Activated T-cell treated with anti-CD3 and anti-CD28 coated beads, Interleukin-2, amount 50 U/mL, for 1 hour (primary cell): ENCODE data around the gene GIPC2.
"Not testable (repeated sequence)": the region's sequence is repeated elsewhere in the genome, so short reads cannot be mapped to it uniquely, and the experiment has no call there.

Source experiments
- DNase-seq: peaks from one replicate; pipeline ENCODE4 v3.0.0-alpha.2; 2020

Gene GIPC2

GRCh38 chr1:78038071-78038470, 7.7 kb upstream of the GIPC2 start:
- DNase-seq: no peak

DNA sequence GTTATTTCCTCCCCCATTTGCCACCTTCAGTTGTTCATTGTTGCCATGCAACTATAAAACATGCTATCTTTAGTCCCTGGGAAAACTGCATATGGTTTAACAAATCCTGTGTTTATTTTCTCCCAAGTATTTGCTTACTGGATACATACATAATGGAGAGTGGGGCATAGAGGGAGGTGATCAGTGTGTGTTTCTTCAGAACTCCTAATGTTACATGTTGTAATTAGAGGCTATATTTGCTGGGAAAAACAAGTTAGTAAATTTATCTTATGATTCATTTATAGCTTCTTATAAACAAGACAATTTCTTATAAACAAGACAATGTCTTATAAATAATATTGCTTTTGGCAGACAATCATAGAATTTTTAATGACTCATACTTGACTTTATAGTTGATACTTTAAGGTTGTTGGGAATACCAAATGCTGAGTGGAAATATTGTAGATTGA, 7.3 kb upstream of the GIPC2 start:
- DNase-seq: no peak

DNA sequence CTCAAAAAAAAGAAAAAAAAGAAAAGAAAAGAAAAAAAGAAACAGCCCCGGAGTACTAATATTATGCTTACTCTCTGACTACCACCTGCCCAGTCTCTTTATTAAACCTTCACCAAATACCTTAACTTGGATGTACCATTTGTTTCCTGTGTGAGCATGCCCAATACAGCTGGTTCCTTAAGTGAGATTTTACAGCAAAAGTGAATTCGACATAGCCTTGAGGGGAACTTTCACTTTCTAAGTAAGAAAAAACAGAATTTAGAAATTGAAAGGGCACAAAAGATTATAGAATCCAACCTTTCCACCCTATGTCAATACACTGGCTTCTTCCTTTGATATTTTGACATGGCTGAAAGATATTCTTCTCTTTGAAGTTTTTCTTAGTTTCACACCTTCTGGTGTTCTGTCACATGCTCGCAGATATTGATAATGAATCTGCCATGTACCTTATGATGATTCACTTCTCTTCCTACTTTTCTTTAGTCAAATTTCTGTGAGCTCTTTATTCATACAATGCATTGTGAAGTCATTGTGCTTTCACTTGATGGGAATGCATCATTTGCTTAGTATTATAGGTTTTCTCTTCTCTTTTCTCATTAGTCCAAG, 5.2 kb upstream of the GIPC2 start:
- DNase-seq: no peak

- no peak for DNase-seq
Observed at GRCh38 chr1:78043436-78043835, 2.3 kb upstream of the GIPC2 start.

- no peak for DNase-seq
Observed at GRCh38 chr1:78044796-78045562, 787 bp upstream of the GIPC2 start.

DNA sequence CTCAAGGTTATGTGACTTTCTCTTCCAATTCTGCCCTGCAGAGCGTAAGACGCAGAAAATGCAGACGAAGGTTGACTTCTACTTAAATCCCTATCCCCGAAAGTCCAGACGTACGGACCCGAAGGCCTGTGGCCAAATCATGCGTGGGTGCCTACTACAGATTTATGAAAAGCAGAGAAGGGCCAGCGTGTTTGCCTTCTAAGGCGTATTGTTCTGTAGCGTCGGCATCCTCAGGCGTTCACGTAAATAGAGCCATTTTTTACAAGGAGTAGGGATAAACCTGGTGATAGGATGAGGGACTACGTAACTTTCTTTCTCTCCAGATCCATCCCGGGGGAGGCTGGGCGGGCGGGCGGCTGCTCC, 222 bp upstream of the GIPC2 start:
- peak; percentile 18 for DNase-seq

- no peak for DNase-seq
Observed at GRCh38 chr1:78047106-78047505, 1.3 kb downstream of the GIPC2 start.

GRCh38 chr1:78047631-78048030, 1.9 kb downstream of the GIPC2 start:
- no peak for DNase-seq

DNA sequence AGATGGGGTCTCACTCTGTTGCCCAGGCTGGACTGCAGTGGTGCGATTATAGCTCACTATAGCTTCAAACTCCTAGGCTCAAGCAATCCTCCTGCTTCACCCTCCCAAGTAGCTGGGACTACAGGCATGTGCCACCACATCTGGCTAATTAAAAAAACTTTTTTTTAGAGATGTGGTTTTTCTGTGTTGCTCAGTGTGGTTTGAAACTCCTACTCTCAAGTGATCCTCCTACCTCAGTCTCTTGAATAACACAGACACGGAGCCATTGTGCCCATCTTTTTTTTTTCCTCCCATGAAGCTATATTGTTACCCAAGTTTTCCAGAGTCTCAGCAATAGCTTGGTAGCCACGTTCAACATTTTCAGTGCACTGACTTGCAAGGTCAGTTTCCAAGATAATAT, 2.7 kb downstream of the GIPC2 start:
- no peak for DNase-seq

DNA sequence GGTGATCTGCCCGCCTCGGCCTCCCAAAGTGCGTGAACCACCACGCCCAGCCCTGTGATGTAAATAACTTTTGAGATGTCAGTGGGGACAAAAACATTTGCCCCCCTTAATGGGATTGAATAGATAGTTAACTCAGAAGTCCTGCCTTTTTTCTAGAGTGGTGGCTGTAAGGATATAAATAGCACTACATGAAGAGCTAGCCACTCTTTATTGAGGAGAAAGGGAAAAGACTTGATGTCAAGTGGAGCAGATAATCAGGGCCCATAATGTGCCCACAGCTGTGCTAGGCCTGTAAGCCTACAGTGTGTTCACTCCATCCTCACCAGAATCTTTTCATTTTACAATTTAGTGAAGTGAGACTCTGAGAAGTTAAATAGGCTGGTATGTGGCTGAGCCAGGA, 3.6 kb downstream of the GIPC2 start:
- DNase-seq: no peak

DNA sequence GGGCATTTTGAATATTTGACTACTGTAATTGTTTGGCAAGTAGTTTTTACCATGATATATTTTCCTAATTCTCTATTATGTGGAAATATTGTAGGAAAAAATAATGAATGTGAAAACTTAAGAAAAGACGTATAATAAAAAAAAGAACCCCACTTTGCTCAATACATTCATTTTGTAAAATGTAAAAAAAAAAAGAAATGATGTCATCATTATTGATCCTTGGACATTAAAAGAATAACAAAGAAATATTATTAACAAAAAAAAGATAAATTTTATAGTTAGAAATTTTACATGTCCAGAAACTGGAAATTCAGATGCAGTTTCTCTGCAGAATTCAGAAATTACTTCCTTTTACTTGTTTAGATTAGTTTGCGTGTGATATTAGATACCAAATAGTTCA, 5.2 kb downstream of the GIPC2 start:
- no peak for DNase-seq

GRCh38 chr1:78052685-78053405, 7.1 kb downstream of the GIPC2 start:
- DNase-seq: no peak

- DNase-seq: no peak
Observed at GRCh38 chr1:78053498-78053897, 7.7 kb downstream of the GIPC2 start.

DNA sequence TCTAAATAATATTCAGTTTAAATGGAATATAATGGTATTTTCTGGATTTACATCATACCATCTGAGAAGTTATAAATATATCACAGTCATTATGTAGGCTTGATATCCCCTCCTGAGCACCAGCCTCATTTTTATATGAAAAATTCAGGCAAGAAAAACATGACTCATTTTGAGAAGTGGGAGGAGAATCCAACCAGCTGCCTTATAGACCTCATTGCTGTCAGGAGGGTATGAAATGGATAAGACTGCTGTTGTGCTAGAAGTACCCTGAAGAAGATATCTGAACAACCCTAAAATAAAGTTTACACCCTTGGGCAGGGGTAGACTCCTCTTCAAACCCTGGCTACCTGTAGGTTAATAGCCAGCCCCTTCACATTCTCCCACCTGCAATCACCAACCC, 8.8 kb downstream of the GIPC2 start:
- no peak for DNase-seq

DNA sequence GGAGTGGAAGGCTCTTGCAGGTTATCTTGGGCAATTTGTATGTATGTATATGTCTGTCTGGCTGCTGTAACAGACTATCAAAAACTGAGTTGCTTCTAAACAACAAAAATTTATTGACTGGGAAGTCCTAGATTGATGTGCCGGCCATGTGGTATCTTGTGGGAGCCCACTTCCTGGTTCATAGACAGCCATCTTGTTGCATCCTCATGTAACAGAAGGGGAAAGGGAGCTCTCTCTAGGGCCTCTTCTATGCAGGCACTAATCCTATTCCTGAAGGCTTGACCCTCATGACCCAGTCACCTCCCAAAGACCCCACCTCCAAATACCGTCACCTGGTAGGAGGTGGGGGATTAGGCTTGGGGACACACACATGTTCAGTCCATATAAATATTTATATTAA, 9.2 kb downstream of the GIPC2 start:
- DNase-seq: no peak

DNA sequence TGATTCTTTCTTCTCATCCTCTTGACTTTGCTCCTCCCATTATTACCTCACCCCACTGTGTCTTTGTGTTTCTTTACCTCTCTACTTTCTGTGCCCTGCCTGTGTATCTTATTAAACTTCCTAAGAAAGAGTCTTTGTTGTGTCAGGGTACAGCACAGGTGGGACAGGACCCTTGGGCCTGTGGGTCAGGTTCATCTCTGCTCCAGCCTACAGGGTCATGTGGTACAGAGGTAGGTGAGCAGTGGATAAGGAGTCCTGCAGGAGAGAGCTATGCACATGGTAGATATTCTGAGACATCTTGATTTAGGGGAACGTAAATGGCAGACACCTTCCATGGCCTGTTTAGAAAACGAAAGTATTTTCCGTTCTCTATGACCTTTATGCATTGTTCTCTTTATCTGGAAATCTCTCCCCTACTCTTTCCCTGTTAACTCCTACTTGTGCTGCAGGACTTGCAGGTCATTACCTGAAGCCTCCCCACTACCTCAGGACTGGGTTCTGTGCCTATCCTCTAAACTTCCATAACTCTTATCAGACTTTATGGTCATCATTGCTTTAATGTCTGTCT, 9.9 kb downstream of the GIPC2 start:
- no peak for DNase-seq

DNA sequence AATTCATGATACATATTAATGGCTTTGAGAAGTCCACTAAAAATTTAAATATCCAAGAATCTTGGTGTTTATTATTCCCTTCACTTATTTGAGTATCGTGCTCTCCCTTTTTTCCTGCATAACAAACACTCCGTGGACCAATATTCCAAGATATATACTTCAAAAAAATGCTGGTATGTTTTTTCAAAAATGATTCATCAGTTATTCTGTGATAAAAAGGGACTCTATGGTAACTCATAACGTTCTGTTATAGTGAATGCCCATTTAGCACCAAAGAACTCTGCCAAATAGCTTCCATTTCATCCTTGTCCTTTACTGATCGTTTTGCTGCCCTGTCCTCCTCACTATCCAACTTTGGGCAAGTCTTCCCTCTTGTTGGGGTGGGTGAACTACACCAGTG, 12.9 kb downstream of the GIPC2 start:
- DNase-seq: no peak

DNA sequence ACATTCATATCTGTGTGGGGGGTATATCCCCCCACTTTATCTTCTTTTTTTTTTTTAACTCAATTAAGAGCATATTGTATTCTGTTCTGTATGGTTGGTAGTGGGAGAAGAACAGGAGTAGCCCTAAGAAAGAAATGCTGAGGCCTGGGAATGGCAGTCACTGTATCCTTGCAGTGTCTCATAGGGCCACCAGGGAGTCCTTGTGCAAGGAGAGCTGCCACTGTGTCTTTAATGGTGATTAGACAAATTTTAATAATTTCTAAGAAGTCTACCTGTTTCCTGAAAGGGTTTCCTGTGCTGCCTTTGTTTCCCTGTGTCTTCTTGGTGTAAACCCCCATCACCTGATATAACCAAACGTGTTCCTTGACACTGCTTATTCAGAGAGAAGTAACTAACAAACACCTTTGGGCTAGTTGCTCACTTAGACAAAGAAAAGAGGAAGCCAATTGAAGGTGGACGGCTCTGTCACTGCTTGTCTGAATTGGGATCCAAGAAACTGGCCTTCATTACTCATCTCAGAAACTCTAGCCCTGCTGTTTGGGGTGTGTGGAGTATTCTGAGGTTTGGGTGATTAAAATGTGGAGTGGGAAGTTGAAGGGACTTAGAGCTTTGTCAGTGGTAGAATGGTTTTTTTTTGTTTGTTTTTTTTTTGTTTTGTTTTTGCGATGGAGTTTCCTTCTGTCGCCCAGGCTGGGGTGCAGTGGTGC, 15.2 kb downstream of the GIPC2 start:
- DNase-seq: no peak

DNA sequence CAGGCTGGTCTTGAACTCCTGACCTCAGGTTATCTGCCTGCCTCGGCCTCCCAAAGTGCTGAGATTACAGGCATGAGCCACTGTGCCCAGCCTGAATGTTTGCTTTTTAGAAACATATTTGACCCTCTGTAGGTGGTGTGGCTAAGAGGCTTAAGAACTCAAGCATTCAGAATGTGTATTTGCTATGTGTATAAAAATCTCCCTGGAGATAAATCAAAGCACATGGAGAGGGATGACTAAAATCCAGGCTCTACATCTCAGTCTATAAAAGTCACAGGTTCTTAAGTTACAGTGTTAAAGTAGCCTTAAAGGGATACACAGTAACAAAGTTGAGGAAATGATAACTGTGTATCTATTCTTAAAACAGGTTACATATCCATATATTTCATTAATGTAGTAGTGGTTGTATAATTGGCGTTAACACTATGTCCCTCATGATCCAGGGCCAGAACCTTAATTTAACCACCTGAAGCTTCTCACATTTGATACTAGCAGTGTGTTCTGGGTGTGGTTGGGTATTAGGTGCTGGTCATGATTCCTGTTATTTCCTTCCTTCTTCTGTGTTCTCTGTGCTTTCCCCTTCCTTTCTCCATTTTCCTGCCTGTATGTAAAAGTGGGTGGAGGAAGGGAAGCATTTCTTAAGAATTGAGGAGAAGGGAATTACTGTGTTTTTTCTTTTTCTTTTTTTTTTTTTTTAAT, 16.2 kb downstream of the GIPC2 start:
- DNase-seq: no peak

DNA sequence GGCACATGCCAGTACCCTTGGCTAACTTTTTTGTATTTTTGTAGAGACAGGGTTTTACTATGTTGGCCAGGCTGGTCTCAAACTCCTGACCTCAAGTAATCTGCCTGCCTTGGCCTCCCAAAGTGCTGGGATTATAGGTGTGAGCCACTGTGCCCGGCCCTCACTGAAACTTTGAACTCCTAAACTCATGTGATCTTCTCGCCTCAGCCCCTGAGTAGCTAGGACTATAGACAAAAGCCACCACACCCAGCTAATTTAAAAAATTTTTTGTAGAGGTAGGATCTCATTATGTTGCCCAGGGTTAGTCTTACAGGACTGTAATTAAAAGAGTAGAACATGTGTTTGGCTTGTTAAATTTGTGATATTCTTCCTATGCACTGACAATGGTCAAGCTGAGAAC, 19.1 kb downstream of the GIPC2 start:
- not testable (repeated sequence) for DNase-seq

- no peak for DNase-seq
Observed at GRCh38 chr1:78068681-78069283, 23.0 kb downstream of the GIPC2 start.

GRCh38 chr1:78069784-78070183, 24.0 kb downstream of the GIPC2 start:
- no peak for DNase-seq
